HUES6 (cell line): Measurements from ENCODE around the gene ZNF548.

Source experiments
- H3K27ac ChIP-seq: 2 replicates; pipeline ENCODE4 v1.7.0; 2013; ENCODE audit warnings: low read depth, mild to moderate bottlenecking, low read length, inconsistent platforms
- H3K27me3 ChIP-seq: 2 replicates; pipeline ENCODE4 v1.6.1; 2013; ENCODE audit warnings: low read length; ENCODE audit not compliant: control insufficient read depth, insufficient read depth
- H3K36me3 ChIP-seq: 2 replicates; pipeline ENCODE4 v1.6.1; 2013; ENCODE audit warnings: low read length; ENCODE audit not compliant: control insufficient read depth, insufficient read depth
- H3K4me1 ChIP-seq: 2 replicates; pipeline ENCODE4 v1.6.1; 2013; ENCODE audit warnings: low read length; ENCODE audit not compliant: control insufficient read depth, insufficient read depth
- H3K4me3 ChIP-seq: 2 replicates; pipeline ENCODE4 v1.5.1; 2013; ENCODE audit warnings: low read depth, low read length
- H3K9ac ChIP-seq: one replicate; pipeline ENCODE4 v1.6.1; 2013; ENCODE audit warnings: mild to moderate bottlenecking, low read length
- H3K9me3 ChIP-seq: 2 replicates; pipeline ENCODE4 v1.6.1; 2013; ENCODE audit warnings: low read depth, low read length; ENCODE audit not compliant: control insufficient read depth, insufficient read depth

Gene ZNF548

GRCh38 chr19:57389730-57390598, at the start of gene ZNF548:
ZNF548 (plus strand) TSS chr19:57389854; CDS start chr19:57390100, 246 bp downstream.
- Histone ChIP-seq H3K4me3 (peak within 1 kb of the TSS; percentile 82), H3K9ac (peak within 1 kb of the TSS; percentile 82), H3K4me1 (peaks cover 3% of the 10 kb centered on the region; the same call in 1 of the 2 replicates), H3K27me3 (no peaks in the 10 kb centered on the region), H3K27ac (peak within 1 kb of the TSS; percentile 18; the same call in 1 of the 2 replicates), H3K9me3 (no peaks in the 10 kb centered on the region), H3K36me3 (0 out of 2 replicates have a peak, but pooled peaks cover 4% of the 10 kb centered on the region)

GRCh38 chr19:57342582-57342981, 47.1 kb upstream of the ZNF548 start:
- Histone ChIP-seq H3K9ac (no peak overlapping the region), H3K27ac (no peak overlapping the region), H3K4me1 (no peaks in the 10 kb centered on the region), H3K4me3 (no peak overlapping the region), H3K9me3 (no peaks in the 10 kb centered on the region), H3K36me3 (no peaks in the 10 kb centered on the region), H3K27me3 (no peaks in the 10 kb centered on the region)

DNA sequence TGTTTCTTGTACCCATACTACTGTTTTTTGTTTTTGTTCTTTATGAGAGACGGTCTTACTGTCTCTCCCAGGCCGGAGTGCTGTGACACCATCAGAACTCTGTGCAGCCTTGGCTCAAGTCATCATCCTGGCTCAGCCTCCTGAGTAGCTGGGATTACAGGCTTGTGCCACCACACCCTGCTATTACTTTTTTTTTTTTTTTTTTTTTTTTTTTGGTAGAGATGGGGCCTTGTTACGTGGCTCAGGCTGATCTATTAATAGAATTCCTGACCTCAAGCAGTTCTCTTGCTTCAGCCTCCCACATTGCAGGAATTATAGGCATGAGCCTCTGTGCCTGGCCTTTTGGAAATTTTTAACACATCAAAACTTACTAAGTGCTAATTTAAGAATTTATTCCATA, 41.5 kb upstream of the ZNF548 start:
- Histone ChIP-seq H3K36me3 (peaks cover 1% of the 10 kb centered on the region; the same call in 1 of the 2 replicates), H3K4me1 (0 out of 2 replicates have a peak, but pooled peaks cover 2% of the 10 kb centered on the region), H3K27ac (no peak overlapping the region), H3K9ac (no peak overlapping the region), H3K27me3 (no peaks in the 10 kb centered on the region), H3K9me3 (no peaks in the 10 kb centered on the region), H3K4me3 (no peak overlapping the region)

DNA sequence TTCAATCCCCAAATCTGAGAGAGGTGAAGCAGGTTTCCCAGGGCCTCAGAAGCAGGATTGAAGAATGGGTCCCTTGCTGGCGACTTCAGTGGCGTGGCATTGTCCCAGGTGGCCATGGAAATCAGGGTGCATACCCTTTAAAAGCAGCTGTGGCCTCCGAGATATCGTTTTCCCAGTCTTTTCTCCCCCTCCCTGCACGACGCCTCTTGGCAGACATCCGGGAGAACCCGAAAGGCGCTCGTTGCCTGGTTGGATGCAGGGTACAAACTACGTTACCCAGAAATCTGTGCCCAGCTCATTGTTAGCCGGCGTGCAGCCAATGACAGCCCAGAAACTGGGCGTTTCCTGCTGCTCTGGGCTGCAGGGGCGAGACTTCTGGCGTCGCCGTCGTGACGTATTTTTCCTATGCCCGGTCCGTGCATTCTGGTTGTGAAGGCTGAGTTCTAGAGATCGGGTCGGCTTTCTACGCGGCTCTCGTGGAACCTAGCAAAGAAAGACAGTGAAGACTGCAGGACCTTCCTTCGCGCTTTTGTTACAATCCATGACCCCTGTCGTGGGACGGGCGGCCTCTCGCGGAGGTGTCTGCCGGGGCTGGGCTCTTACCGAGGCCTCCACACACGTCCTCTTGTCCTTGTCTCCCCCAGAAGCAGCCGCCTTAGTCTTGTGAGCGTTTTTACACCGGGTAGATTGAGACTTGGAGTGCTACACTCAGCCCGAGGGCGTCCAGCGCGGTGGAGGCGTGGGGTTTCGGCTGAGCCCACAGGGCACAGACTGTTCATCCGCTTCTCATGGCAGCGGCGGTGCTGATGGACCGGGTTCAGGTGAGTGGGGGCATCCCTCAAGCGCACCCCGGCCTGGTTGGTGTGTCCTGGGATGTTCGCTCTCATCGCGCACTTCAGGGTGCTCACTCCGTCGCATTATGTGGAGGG, 38.5 kb upstream of the ZNF548 start, which contains the start of gene ZNF304:
Gene ZNF304 (plus strand): TSS at position 395 of the 929 bp plus-strand sequence. CDS start 394 bp downstream, at position 789.
- Histone ChIP-seq H3K27ac (no peak within 1 kb of the TSS), H3K9ac (peak within 1 kb of the TSS; percentile 85), H3K4me1 (0 out of 2 replicates have a peak, but pooled peaks cover 2% of the 10 kb centered on the region), H3K9me3 (no peaks in the 10 kb centered on the region), H3K4me3 (peak within 1 kb of the TSS; percentile 93), H3K36me3 (peaks cover 30% of the 10 kb centered on the region), H3K27me3 (no peaks in the 10 kb centered on the region)

DNA sequence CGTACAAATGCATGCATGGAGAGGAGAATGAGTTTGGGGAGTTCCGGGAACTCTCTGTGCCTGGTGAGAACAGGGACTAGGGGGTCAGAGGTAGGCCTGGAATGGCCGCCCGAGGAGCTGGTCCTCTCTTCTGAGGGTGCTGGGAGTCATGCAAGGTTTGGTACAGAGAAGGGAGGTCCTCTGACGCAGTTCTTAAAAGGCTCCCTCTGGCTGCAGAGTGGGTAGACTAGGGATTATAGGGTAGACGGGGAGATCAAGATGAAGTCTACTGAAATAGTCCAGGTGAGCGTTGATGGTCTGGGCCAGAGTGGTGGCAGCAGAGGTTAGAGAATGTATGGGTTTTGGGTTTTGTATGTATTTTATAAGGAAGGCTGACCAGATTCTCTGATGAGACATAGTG, 37.8 kb upstream of the ZNF548 start:
- Histone ChIP-seq H3K9ac (peak overlapping the region; percentile 85), H3K4me3 (peak overlapping the region; percentile 93), H3K36me3 (peaks cover 37% of the 10 kb centered on the region), H3K9me3 (no peaks in the 10 kb centered on the region), H3K4me1 (0 out of 2 replicates have a peak, but pooled peaks cover 2% of the 10 kb centered on the region), H3K27ac (no peak overlapping the region), H3K27me3 (no peaks in the 10 kb centered on the region)

GRCh38 chr19:57355916-57356315, 33.7 kb upstream of the ZNF548 start:
- H3K27ac ChIP-seq = no peak overlapping the region
- H3K36me3 ChIP-seq = peaks cover 58% of the 10 kb centered on the region
- 0 out of 2 replicates have a peak, but pooled peaks cover 2% of the 10 kb centered on the region for H3K4me1 ChIP-seq
- no peaks in the 10 kb centered on the region for H3K27me3 ChIP-seq
- no peak overlapping the region for H3K4me3 ChIP-seq
- H3K9me3 ChIP-seq = no peaks in the 10 kb centered on the region
- H3K9ac ChIP-seq = no peak overlapping the region

DNA sequence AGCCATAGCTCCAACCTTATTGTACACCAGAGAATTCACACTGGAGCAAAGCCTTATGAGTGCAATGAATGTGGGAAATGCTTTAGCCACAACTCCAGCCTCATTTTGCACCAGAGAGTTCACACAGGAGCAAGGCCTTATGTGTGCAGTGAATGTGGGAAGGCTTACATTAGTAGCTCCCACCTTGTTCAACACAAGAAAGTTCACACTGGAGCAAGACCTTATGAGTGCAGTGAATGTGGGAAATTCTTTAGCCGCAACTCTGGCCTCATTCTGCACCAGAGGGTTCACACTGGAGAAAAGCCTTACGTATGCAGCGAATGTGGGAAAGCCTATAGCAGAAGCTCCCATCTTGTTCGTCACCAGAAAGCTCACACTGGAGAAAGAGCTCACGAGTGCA, 32.2 kb upstream of the ZNF548 start:
- no peaks in the 10 kb centered on the region for H3K9me3 ChIP-seq
- H3K9ac ChIP-seq = no peak overlapping the region
- no peaks in the 10 kb centered on the region for H3K27me3 ChIP-seq
- H3K36me3 ChIP-seq = peaks cover 58% of the 10 kb centered on the region
- H3K4me1 ChIP-seq = 0 out of 2 replicates have a peak, but pooled peaks cover under 1% of the 10 kb centered on the region
- no peak overlapping the region for H3K4me3 ChIP-seq
- H3K27ac ChIP-seq = no peak overlapping the region

DNA sequence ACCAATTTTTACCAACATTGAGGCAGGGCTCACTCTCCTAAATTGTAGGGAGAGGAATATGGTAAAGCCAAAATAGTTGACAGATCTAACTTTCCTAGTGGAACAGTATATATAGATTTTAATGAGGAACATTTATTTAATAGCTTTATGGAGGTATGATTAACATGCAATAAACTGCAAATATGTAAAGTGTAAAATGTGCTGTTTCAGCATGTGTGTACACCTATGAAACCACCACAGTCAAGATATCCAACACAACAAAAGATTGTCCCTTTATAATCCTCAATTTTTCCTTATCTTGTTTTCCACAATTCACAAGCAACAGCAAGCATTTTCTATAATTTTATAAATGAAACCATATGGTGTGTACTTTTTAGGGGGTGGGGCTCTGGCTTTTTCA, 30.4 kb upstream of the ZNF548 start:
- Histone ChIP-seq H3K36me3 (peaks cover 46% of the 10 kb centered on the region), H3K27me3 (no peaks in the 10 kb centered on the region), H3K4me1 (peaks cover 2% of the 10 kb centered on the region; the same call in 1 of the 2 replicates), H3K9ac (no peak overlapping the region), H3K4me3 (no peak overlapping the region), H3K9me3 (no peaks in the 10 kb centered on the region), H3K27ac (no peak overlapping the region)

DNA sequence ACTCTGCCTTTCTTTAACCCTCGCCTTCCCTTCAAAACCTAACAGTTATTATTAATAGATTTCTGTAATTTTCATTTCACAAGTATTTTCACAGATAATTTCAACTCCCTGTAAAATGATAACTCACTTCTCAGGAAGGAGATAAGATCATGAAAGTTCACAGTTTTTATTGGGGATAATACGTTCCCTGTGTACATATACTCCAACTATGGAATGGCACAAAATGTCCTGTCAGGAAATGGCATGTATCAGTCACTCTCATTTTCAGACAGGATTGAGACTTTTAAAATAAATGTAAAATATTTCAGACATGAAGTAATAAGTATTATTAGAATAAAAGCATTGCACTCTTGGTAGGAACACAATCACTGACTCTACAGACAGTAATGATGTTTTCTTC, 27.2 kb upstream of the ZNF548 start:
- Histone ChIP-seq H3K9ac (peak overlapping the region; percentile 67), H3K27me3 (no peaks in the 10 kb centered on the region), H3K9me3 (no peaks in the 10 kb centered on the region), H3K4me1 (peaks cover 2% of the 10 kb centered on the region; the same call in 1 of the 2 replicates), H3K4me3 (peak overlapping the region; percentile 65), H3K36me3 (peaks cover 15% of the 10 kb centered on the region), H3K27ac (peak overlapping the region; percentile 43)

GRCh38 chr19:57362997-57363687, 26.5 kb upstream of the ZNF548 start, which contains the start of the genes TRAPPC2B and ZNF547:
TRAPPC2B (plus strand) TSS chr19:57363551; CDS start chr19:57364834, 1,283 bp downstream.
ZNF547 (plus strand) TSS chr19:57363551; CDS start chr19:57368556, 5,005 bp downstream.
- Histone ChIP-seq H3K4me3 (peak within 1 kb of the TSS; percentile 65), H3K27ac (peak within 1 kb of the TSS; percentile 43), H3K27me3 (no peaks in the 10 kb centered on the region), H3K9me3 (no peaks in the 10 kb centered on the region), H3K9ac (peak within 1 kb of the TSS; percentile 67), H3K4me1 (peaks cover 2% of the 10 kb centered on the region; the same call in 1 of the 2 replicates), H3K36me3 (peaks cover 8% of the 10 kb centered on the region)
